HEK293 (cell line): ENCODE results near the gene CHST12.

Experiments
- CTCF ChIA-PET: fragments of 350-600 bp; formaldehyde crosslinking; extraction: SDS; loops from one replicate; lab custom pipeline; 2021; ENCODE audit warnings: antibody characterized with exemption; lab: Yijun Ruan, JAX
- POLR2A ChIA-PET: fragments of 300-600 bp; formaldehyde crosslinking; extraction: SDS; loops from one replicate; lab custom pipeline; 2020; ENCODE audit warnings: antibody characterized with exemption, inconsistent platforms; lab: Yijun Ruan, JAX
- H3K27ac ChIP-seq: fragments of 200-500 bp; sonication (Bioruptor generic); 2 replicates; pipeline ENCODE4 v1.5.1; 2014; ENCODE audit warnings: low read depth, low read length, control low read depth, inconsistent platforms; ENCODE audit errors: extremely low read depth
- H3K36me3 ChIP-seq, 2 experiments: fragments of 200-500 bp in 1 of 2; sonication (Bioruptor generic) in 1 of 2; 1 replicate in 1 of 2; 2 replicates in 1 of 2; pipeline ENCODE4 v1.5.1; 2014 to 2017; ENCODE audit warnings: inconsistent platforms in 2 of 2, low read length in 2 of 2; ENCODE audit not compliant: control insufficient read depth in 2 of 2, insufficient read depth in 1 of 2
- H3K4me1 ChIP-seq: fragments of 200-500 bp; sonication (Bioruptor generic); 2 replicates; pipeline ENCODE4 v1.5.1; 2014; ENCODE audit warnings: mild to moderate bottlenecking, low read length, inconsistent platforms; ENCODE audit not compliant: control insufficient read depth, insufficient read depth
- H3K4me3 ChIP-seq: 2 replicates; pipeline ENCODE4 v1.5.1; 2011; ENCODE audit warnings: low read depth, mild to moderate bottlenecking, control low read depth, low read length, moderate library complexity
- H3K9me3 ChIP-seq: fragments of 200-500 bp; sonication (Bioruptor generic); 2 replicates; pipeline ENCODE4 v1.5.1; 2014; ENCODE audit warnings: low read depth, low read length, inconsistent platforms; ENCODE audit not compliant: control insufficient read depth, insufficient read depth
- BCL6B ChIP-seq: fragments of 450-650 bp; formaldehyde crosslinking; IDR thresholded peaks from 2 replicates; pipeline ENCODE4 v1.5.1; 2017; ENCODE audit warnings: missing biosample characterization, missing genetic modification characterization
- GFI1B ChIP-seq: fragments of 450-650 bp; formaldehyde crosslinking; IDR thresholded peaks from 2 replicates; pipeline ENCODE4 v1.5.1; 2016; ENCODE audit warnings: missing biosample characterization, missing genetic modification characterization
- KLF10 ChIP-seq: fragments of 450-650 bp; IDR thresholded peaks from 2 replicates; pipeline ENCODE4 v1.5.1; 2018; ENCODE audit warnings: missing biosample characterization, mild to moderate bottlenecking, missing genetic modification characterization
- KLF9 ChIP-seq: fragments of 450-650 bp; formaldehyde crosslinking; IDR thresholded peaks from 2 replicates; pipeline ENCODE4 v1.5.1; 2016; ENCODE audit warnings: missing biosample characterization, missing genetic modification characterization, low read depth
- PATZ1 ChIP-seq: fragments of 450-650 bp; formaldehyde crosslinking; IDR thresholded peaks from 2 replicates; pipeline ENCODE4 v1.5.1; 2016; ENCODE audit warnings: missing biosample characterization, missing genetic modification characterization
- SP3 ChIP-seq: fragments of 450-650 bp; formaldehyde crosslinking; IDR thresholded peaks from 2 replicates; pipeline ENCODE4 v1.5.1; 2016; ENCODE audit warnings: missing biosample characterization, missing genetic modification characterization
- TCF7L2 ChIP-seq: IDR thresholded peaks from 2 replicates; pipeline ENCODE4 v1.6.1; 2011; ENCODE audit warnings: low read depth, mild to moderate bottlenecking, inconsistent platforms, low read length, moderate library complexity, borderline replicate concordance
- TSHZ1 ChIP-seq: fragments of 450-650 bp; formaldehyde crosslinking; IDR thresholded peaks from 2 replicates; pipeline ENCODE4 v1.5.1; 2016; ENCODE audit warnings: missing biosample characterization, missing genetic modification characterization, borderline replicate concordance
- ZBTB1 ChIP-seq: fragments of 450-650 bp; formaldehyde crosslinking; IDR thresholded peaks from 2 replicates; pipeline ENCODE4 v1.5.1; 2016; ENCODE audit warnings: missing biosample characterization, missing genetic modification characterization
- ZBTB17 ChIP-seq: fragments of 450-650 bp; formaldehyde crosslinking; IDR thresholded peaks from 2 replicates; pipeline ENCODE4 v1.5.1; 2016; ENCODE audit warnings: missing biosample characterization, missing genetic modification characterization
- ZBTB26 ChIP-seq: fragments of 450-650 bp; formaldehyde crosslinking; optimal IDR thresholded peaks from 2 replicates; pipeline ENCODE3; 2016; ENCODE audit warnings: missing biosample characterization, mild to moderate bottlenecking, missing genetic modification characterization
- ZBTB44 ChIP-seq: fragments of 450-650 bp; IDR thresholded peaks from 2 replicates; pipeline ENCODE4 v1.5.1; 2018; ENCODE audit warnings: missing biosample characterization, mild to moderate bottlenecking, missing genetic modification characterization
- ZNF248 ChIP-seq: fragments of 450-650 bp; formaldehyde crosslinking; IDR thresholded peaks from 2 replicates; pipeline ENCODE4 v1.5.1; 2017; ENCODE audit warnings: missing biosample characterization, missing genetic modification characterization
- ZNF335 ChIP-seq: fragments of 450-650 bp; formaldehyde crosslinking; conservative IDR thresholded peaks from 2 replicates; pipeline ENCODE4 v1.5.1; 2016; ENCODE audit warnings: missing biosample characterization, missing genetic modification characterization
- ZNF341 ChIP-seq: fragments of 450-650 bp; formaldehyde crosslinking; IDR thresholded peaks from 2 replicates; pipeline ENCODE4; 2016; ENCODE audit warnings: low read depth, missing biosample characterization, missing genetic modification characterization
- ZNF560 ChIP-seq: fragments of 450-650 bp; formaldehyde crosslinking; IDR thresholded peaks from 2 replicates; pipeline ENCODE4 v1.5.1; 2017; ENCODE audit warnings: missing biosample characterization, missing genetic modification characterization, borderline replicate concordance
- ZNF623 ChIP-seq: fragments of 450-650 bp; formaldehyde crosslinking; IDR thresholded peaks from 2 replicates; pipeline ENCODE4 v1.5.1; 2016; ENCODE audit warnings: missing biosample characterization, missing genetic modification characterization
- ZNF777 ChIP-seq: fragments of 450-650 bp; formaldehyde crosslinking; IDR thresholded peaks from 2 replicates; pipeline ENCODE4 v1.5.1; 2017; ENCODE audit warnings: missing biosample characterization, missing genetic modification characterization, borderline replicate concordance
- ZSCAN16 ChIP-seq: fragments of 450-650 bp; formaldehyde crosslinking; IDR thresholded peaks from 2 replicates; pipeline ENCODE4 v1.5.1; 2016; ENCODE audit warnings: missing biosample characterization, missing genetic modification characterization

The CHST12 gene

GRCh38 chr7:2354186-2354938 lies 49.0 kb upstream of the CHST12 start, which contains the start of gene EIF3B (continued):
- TF ChIP-seq TSHZ1 (tag by site-specific recombination), result no peak
- no peak for TF ChIP-seq ZNF560 (tag by site-specific recombination)
- no peak for TF ChIP-seq ZNF248 (tag by site-specific recombination)
- peak; percentile 44; the same call in 1 of the 2 replicates for TF ChIP-seq KLF10 (tag by site-specific recombination)
- 0 out of 2 replicates have a peak, but pooled peaks have one; percentile 5 for TF ChIP-seq PATZ1
- TF ChIP-seq GFI1B (tag by site-specific recombination), result no peak
- peak; percentile 75 for TF ChIP-seq TCF7L2
- peak; percentile 74 for TF ChIP-seq ZNF335 (tag by site-specific recombination)
- no peak for TF ChIP-seq ZBTB1 (tag by site-specific recombination)
- no peak for TF ChIP-seq BCL6B (tag by site-specific recombination)
- peak; percentile 15; the same call in 1 of the 2 replicates for TF ChIP-seq KLF9 (tag by site-specific recombination)
- TF ChIP-seq ZBTB17 (tag by site-specific recombination), result peak; percentile 53
- TF ChIP-seq, all 188 proteins: peak for 35

GRCh38 chr7:2354939-2355704 lies 48.3 kb upstream of the CHST12 start:
- Histone ChIP-seq H3K9me3 (no peaks in the 10 kb centered on the region), H3K4me1 (peaks cover 16% of the 10 kb centered on the region), H3K27ac (peak overlapping the region; percentile 98)
- ChIA-PET POLR2A (interaction anchor here (0.6 to 2.8 kb wide), 9 partner anchors 9 to 197 kb away, joined by 3 to 11 read pairs (median 4); partner anchors contain the start of genes CHST12, MRM2 and NUDT1), CTCF (interaction anchor here (0.6 to 0.7 kb wide), 2 partner anchors 28 to 84 kb away, joined by 3 to 4 read pairs; no protein-coding TSS in a partner anchor)
- no peak for TF ChIP-seq ZSCAN16
- no peak for TF ChIP-seq ZBTB44 (tag by site-specific recombination)
- no peak for TF ChIP-seq ZNF777 (tag by site-specific recombination)
- 0 out of 2 replicates have a peak, but pooled peaks have one; percentile 32 for TF ChIP-seq SP3 (tag by site-specific recombination)
- TF ChIP-seq ZNF341 (tag by site-specific recombination), result peak; percentile 76
- TF ChIP-seq ZBTB26, result peak; percentile 84
- no peak for TF ChIP-seq ZNF623 (tag by site-specific recombination)
- TF ChIP-seq, all 188 proteins: peak for 3
- Histone ChIP-seq H3K4me3 (peak overlapping the region; percentile 90), H3K36me3 (peaks cover 6 to 38% of the 10 kb centered on the region in 2 experiments; a peak in 2 of 3 replicates)
